ENCODE results near the gene ZNF786. TPM values are rescaled to one million over a fixed set of nuclear protein-coding genes. Genes with fewer than 3 reads are reported as not detected.

The ZNF786 gene
- total and polyA plus RNA-seq, 9 of the 15 experiments (the other 6 are each of a cell fraction or from before 2014, with no cell fraction given): 0.31 to 5.4 (median 3.0) TPM

GRCh38 chr7:149063476-149063875 is 27.0 kb downstream of the ZNF786 start:
- Histone ChIP-seq H3K27ac (ENCODE audit: extremely low read depth, low read depth, low read length) (no peak overlapping the region), H3K36me3 (ENCODE audit: control insufficient read depth, insufficient read depth, low read length) (no peaks in the 10 kb centered on the region), H3K9ac (ENCODE audit: insufficient read depth in 1 of 2, low read depth in 2 of 2, low read length in 2 of 2) (no peak overlapping the region), H3K4me3 (no peak overlapping the region), H3K9me3 (replicated peaks; ENCODE audit: control insufficient read depth, insufficient read depth, low read depth, low read length) (no peaks in the 10 kb centered on the region), H2AFZ (ENCODE audit: low read depth, low read length) (no peak overlapping the region), H3K9me1 (ENCODE audit: control insufficient read depth, insufficient read depth, low read length) (no peaks in the 10 kb centered on the region), H3K4me2 (ENCODE audit: insufficient read depth, low read length) (no peak overlapping the region), H4K20me1 (replicated peaks; ENCODE audit: control insufficient read depth, insufficient read depth, low read length) (no peaks in the 10 kb centered on the region), H3K27me3 (ENCODE audit: control insufficient read depth in 2 of 2, insufficient read depth in 2 of 2, low read length in 2 of 2) (no peaks in the 10 kb centered on the region), H3K79me2 (ENCODE audit: control insufficient read depth, insufficient read depth, low read length) (no peaks in the 10 kb centered on the region), H3K4me1 (replicated peaks in 1 of 2; ENCODE audit: control insufficient read depth in 2 of 2, insufficient read depth in 2 of 2, low read length in 2 of 2) (peaks cover 5 to 17% of the 10 kb centered on the region in 2 experiments; a peak in 2 of 5 replicates)
- intact Hi-C loops (cut with micrococcal nuclease) (no loop called here), in situ Hi-C loops (cut with MboI) (no loop called here)
- ChIA-PET POLR2A (no interaction called here), CTCF (ENCODE audit: low intra/inter-chr PET ratio) (interaction anchor here (0.8 kb wide), 1 partner anchor 56 kb away, joined by 3 read pairs; no protein-coding TSS in a partner anchor)
- ATAC-seq (no peak), FAIRE-seq (no peak), DNase-seq (ENCODE audit: extremely low read depth in 1 of 4, low spot score in 3 of 4) (no peak)
- BruUV-seq (replicated peaks): no TSS peak
- TF ChIP-seq ZBTB1 (CRISPR knock-in tag; IDR thresholded peaks at IDR 0.05; ENCODE audit: borderline replicate concordance, low read depth) (no peak), ZNF175 (CRISPR knock-in tag; IDR thresholded peaks at IDR 0.05; ENCODE audit: low read depth) (no peak), MEIS2 (IDR thresholded peaks at IDR 0.05; ENCODE audit: partially characterized antibody) (peak; percentile 60), MED1 (CRISPR knock-in tag; IDR thresholded peaks at IDR 0.05; ENCODE audit: borderline replicate concordance) (no peak), RREB1 (CRISPR knock-in tag; IDR thresholded peaks at IDR 0.05) (no peak), ARID2 (IDR thresholded peaks at IDR 0.05) (no peak), SRF (CRISPR knock-in tag; IDR thresholded peaks at IDR 0.05) (no peak), ZNF232 (CRISPR knock-in tag; IDR thresholded peaks at IDR 0.05) (no peak), LCOR (CRISPR knock-in tag; IDR thresholded peaks at IDR 0.05) (no peak), SMAD4 (CRISPR knock-in tag; conservative IDR thresholded peaks at IDR 0.05) (no peak), ZNF41 (CRISPR knock-in tag; conservative IDR thresholded peaks at IDR 0.05) (no peak), MEF2D (tag; conservative IDR thresholded peaks at IDR 0.05; ENCODE audit: low read depth) (no peak), PKNOX1 (IDR thresholded peaks at IDR 0.05) (peak; percentile 56; the same call in 1 of the 2 replicates), SPI1 (IDR thresholded peaks at IDR 0.05; ENCODE audit: borderline replicate concordance, low read depth, low read length) (peak; percentile 58; the same call in 1 of the 2 replicates), SFPQ (IDR thresholded peaks at IDR 0.05; ENCODE audit: low read depth, low read length) (no peak)
